IMR-90 (cell line): ENCODE measurements around the gene CLSTN3. TPM values are rescaled to one million over a fixed set of nuclear protein-coding genes. Genes with fewer than 3 reads are reported as not detected.
"Not testable (repeated sequence)": the region's sequence is repeated elsewhere in the genome, so short reads cannot be mapped to it uniquely, and the experiment has no call there.

Source experiments
- ATAC-seq: fragments of 200-7000 bp; cut with Tn5 transposase; 2 replicates; pipeline ENCODE4 v1.9.1; 2020; ENCODE audit warnings: low read depth, mild to moderate bottlenecking, moderate library complexity
- BruUV-seq: library from RNA; stranded (reverse); fragments of 400-500 nt; replicated peaks from 2 replicates; lab custom pipeline; 2021; lab: Mats Ljungman, UMichigan
- CTCF ChIA-PET: fragments of 300-600 bp; formaldehyde crosslinking; extraction: SDS; loops from one replicate; lab custom pipeline; 2021; ENCODE audit warnings: antibody characterized with exemption; lab: Yijun Ruan, JAX
- POLR2A ChIA-PET: fragments of 300-600 bp; sonication (Branson Sonifier 250); formaldehyde crosslinking; loops from one replicate; lab custom pipeline; 2022; ENCODE audit warnings: antibody characterized with exemption; ENCODE audit not compliant: unreplicated experiment; lab: Charles Lee
- DNase-seq: peaks from one replicate; pipeline ENCODE4 v3.0.0; 2013
- H2AFZ ChIP-seq: replicated peaks from 2 replicates; pipeline ENCODE3; 2013; ENCODE audit warnings: low read length, mild to moderate bottlenecking; ENCODE audit not compliant: poor library complexity
- H2AK5ac ChIP-seq: 2 replicates; pipeline ENCODE4 v1.6.1; 2013; ENCODE audit warnings: low read depth, low read length, inconsistent platforms
- H2AK9ac ChIP-seq: replicated peaks from 2 replicates; pipeline ENCODE3; 2013; ENCODE audit warnings: mild to moderate bottlenecking, low read depth, low read length, moderate library complexity; ENCODE audit not compliant: poor library complexity
- H2BK120ac ChIP-seq: 2 replicates; pipeline ENCODE4 v1.6.1; 2013; ENCODE audit warnings: low read depth, low read length, inconsistent platforms
- H2BK15ac ChIP-seq: 3 replicates; pipeline ENCODE4 v1.6.1; 2013; ENCODE audit warnings: low read depth, low read length, inconsistent platforms
- H2BK20ac ChIP-seq: 2 replicates; pipeline ENCODE4 v1.6.1; 2013; ENCODE audit warnings: low read depth, mild to moderate bottlenecking, inconsistent platforms, low read length, moderate library complexity
- H2BK5ac ChIP-seq: 2 replicates; pipeline ENCODE4 v1.6.1; 2013; ENCODE audit warnings: mild to moderate bottlenecking, low read depth, low read length, inconsistent platforms; ENCODE audit not compliant: poor library complexity, severe bottlenecking
- H3K14ac ChIP-seq: replicated peaks from 2 replicates; pipeline ENCODE4 v1.6.1; 2013; ENCODE audit warnings: low read depth, low read length, inconsistent platforms
- H3K18ac ChIP-seq: 2 replicates; pipeline ENCODE4 v1.6.1; 2013; ENCODE audit warnings: low read depth, low read length, control low read depth
- H3K23ac ChIP-seq: 2 replicates; pipeline ENCODE4 v1.6.1; 2013; ENCODE audit warnings: low read depth, low read length, inconsistent platforms
- H3K27ac ChIP-seq: 2 replicates; pipeline ENCODE4 v1.5.1; 2013; ENCODE audit warnings: mild to moderate bottlenecking, control low read depth, low read length; ENCODE audit not compliant: insufficient read depth
- H3K27me3 ChIP-seq: 2 replicates; pipeline ENCODE4 v1.6.1; 2013; ENCODE audit warnings: low read length; ENCODE audit not compliant: control insufficient read depth, insufficient read depth
- H3K36me3 ChIP-seq: 2 replicates; pipeline ENCODE4 v1.6.1; 2013; ENCODE audit warnings: low read length, mixed read lengths; ENCODE audit not compliant: control insufficient read depth, insufficient read depth
- H3K4ac ChIP-seq: 2 replicates; pipeline ENCODE4 v1.6.1; 2013; ENCODE audit warnings: low read depth, low read length, inconsistent platforms
- H3K4me1 ChIP-seq: 2 replicates; pipeline ENCODE4 v1.6.1; 2013; ENCODE audit warnings: low read length, mixed read lengths; ENCODE audit not compliant: control insufficient read depth, insufficient read depth
- H3K4me2 ChIP-seq: 2 replicates; pipeline ENCODE4 v1.6.1; 2013; ENCODE audit warnings: low read depth, mild to moderate bottlenecking, control low read depth, low read length, moderate library complexity
- H3K4me3 ChIP-seq: 2 replicates; pipeline ENCODE4 v1.5.1; 2013; ENCODE audit warnings: low read depth, mild to moderate bottlenecking, control low read depth, low read length, moderate library complexity; ENCODE audit not compliant: insufficient read depth
- H3K56ac ChIP-seq: 2 replicates; pipeline ENCODE4 v1.6.1; 2013; ENCODE audit warnings: low read length, inconsistent platforms; ENCODE audit not compliant: insufficient read depth; ENCODE audit errors: extremely low read depth
- H3K79me1 ChIP-seq, 2 experiments: 2 replicates each; pipeline ENCODE4 v1.6.1; 2013; ENCODE audit warnings: low read length in 2 of 2, inconsistent platforms in 1 of 2, low read depth in 1 of 2
- H3K9ac ChIP-seq: 2 replicates; pipeline ENCODE4 v1.6.1; 2013; ENCODE audit warnings: low read depth, low read length, control low read depth
- H3K9me1 ChIP-seq: 2 replicates; pipeline ENCODE4 v1.6.1; 2013; ENCODE audit warnings: low read length, inconsistent platforms; ENCODE audit not compliant: insufficient read depth
- H3K9me3 ChIP-seq: 2 replicates; pipeline ENCODE4 v1.6.1; 2013; ENCODE audit warnings: low read length; ENCODE audit not compliant: control insufficient read depth, insufficient read depth
- H4K20me1 ChIP-seq: 2 replicates; pipeline ENCODE4 v1.6.1; 2013; ENCODE audit warnings: low read length, inconsistent platforms; ENCODE audit not compliant: insufficient read depth
- H4K5ac ChIP-seq: 2 replicates; pipeline ENCODE4 v1.6.1; 2013; ENCODE audit warnings: mild to moderate bottlenecking, low read depth, low read length, control low read depth
- H4K8ac ChIP-seq, 2 experiments: 2 replicates each; pipeline ENCODE4 v1.6.1; 2013; ENCODE audit warnings: low read depth in 2 of 2, low read length in 2 of 2, control low read depth in 1 of 2, inconsistent platforms in 1 of 2
- H4K91ac ChIP-seq: 2 replicates; pipeline ENCODE4 v1.6.1; 2013; ENCODE audit warnings: low read depth, low read length, inconsistent platforms; ENCODE audit not compliant: insufficient read depth
- WGBS, 2 experiments: methylation state at CpG; one replicate each; pipeline versions ENCODE4 v1.1.5 to v1.1.7; 2013; ENCODE audit warnings: missing lambda C conversion rate in 2 of 2; ENCODE audit not compliant: insufficient read length in 1 of 2; ENCODE audit errors: extremely low coverage in 2 of 2; 5-methylcytosine and 5-hydroxymethylcytosine counted together
- dilution Hi-C: fragments of 300-500 bp; cut with HindIII; formaldehyde crosslinking; loops from one replicate; pipeline ENCODE4 v1.14.3; 2018; ENCODE audit warnings: low sequenced_read_pairs; ENCODE audit not compliant: unreplicated experiment
- in situ Hi-C: fragments of 300-500 bp; cut with MboI; formaldehyde crosslinking; loops from 3 replicates; pipeline ENCODE4 v1.14.3; 2019; ENCODE audit warnings: low sequenced_read_pairs, inconsistent platforms, mixed read lengths
- intact Hi-C: fragments of 100-400 bp; cut with micrococcal nuclease; formaldehyde crosslinking; loops from 2 replicates; pipeline ENCODE4 v1.10.0; 2022
- polyA plus RNA-seq, 3 experiments: library from polyadenylated mRNA; depleted of rRNA; stranded (reverse); fragments of >200 nt; gene quantifications; 2 replicates each; pipeline ENCODE4 v1.2.3, GENCODE V29; 2012; ENCODE audit warnings: low replicate concordance in 1 of 3
- total RNA-seq: library from RNA; depleted of rRNA; stranded (reverse); fragments of >200 nt; gene quantifications from 2 replicates; pipeline ENCODE4 v1.2.3, GENCODE V29; 2012

CLSTN3 gene
- total and polyA plus RNA-seq, 2 of the 4 experiments (the other 2 are of a cell fraction): 4.1 to 16.4 TPM

- H3K9ac ChIP-seq, H2BK5ac ChIP-seq, in situ Hi-C loops, intact Hi-C loops, H2BK20ac ChIP-seq, H3K14ac ChIP-seq, H2AK9ac ChIP-seq, H4K91ac ChIP-seq, H3K4me3 ChIP-seq, H3K18ac ChIP-seq, H2BK15ac ChIP-seq, H3K56ac ChIP-seq, dilution Hi-C loops, H3K9me1 ChIP-seq, H3K27ac ChIP-seq, H4K20me1 ChIP-seq, H2BK120ac ChIP-seq, H4K5ac ChIP-seq, H3K9me3 ChIP-seq, H3K4me1 ChIP-seq, H3K4me2 ChIP-seq, ATAC-seq, H3K4ac ChIP-seq, DNase-seq, BruUV-seq, H4K8ac ChIP-seq, H2AFZ ChIP-seq, H3K27me3 ChIP-seq, H3K23ac ChIP-seq, H2AK5ac ChIP-seq, POLR2A ChIA-PET: not testable (repeated sequence)
- CTCF ChIA-PET: interaction anchor here (0.6 to 2.1 kb wide), 4 partner anchors 13 to 870 kb away, joined by 3 to 9 read pairs (median 3); partner anchors contain the start of gene C1S
- Histone ChIP-seq H3K36me3 (peaks cover 14% of the 10 kb centered on the region), H3K79me1 (peaks cover 31 to 60% of the 10 kb centered on the region in 2 experiments)
- 80% methylated on average over 1 of the region's 5 CpGs; no CpG with 5 or more reads in 1 of the 2 experiments for WGBS, 2 experiments
Measured at GRCh38 chr12:7107181-7107580, 23.0 kb upstream of the CLSTN3 start.
